ENCODE data around the gene NFIX. TPM values are rescaled to one million over a fixed set of nuclear protein-coding genes. Genes with fewer than 3 reads are reported as not detected.

Gene NFIX
- total and polyA plus RNA-seq, 9 of the 15 experiments (the other 6 are each of a cell fraction or from before 2014, with no cell fraction given), result 0.28 to 26.8 (median 5.4) TPM

DNA sequence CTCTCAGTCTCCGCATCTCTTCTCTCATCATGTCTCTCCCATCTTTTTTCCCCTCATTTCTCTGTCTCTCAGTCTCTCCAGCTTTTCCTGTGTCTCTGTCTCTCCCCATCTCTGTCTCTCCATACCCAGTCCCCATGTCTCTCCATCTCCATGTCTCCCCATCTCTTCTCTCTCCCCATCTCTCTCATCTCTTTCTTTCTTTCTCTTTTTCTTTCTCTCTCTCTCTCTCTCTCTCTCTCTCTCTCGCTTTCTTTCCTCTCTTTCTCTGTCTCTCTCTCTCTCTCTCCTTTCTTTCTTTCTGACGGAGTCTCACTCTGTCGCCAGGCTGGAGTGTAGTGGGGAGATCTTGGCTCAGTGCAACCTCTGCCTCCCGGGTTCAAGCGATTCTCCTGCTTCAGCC, 12.6 kb upstream of the NFIX start:
- ChIA-PET POLR2A (interaction anchor here (1.1 kb wide), 1 partner anchor 117 kb away, joined by 4 read pairs; no protein-coding TSS in a partner anchor), CTCF (ENCODE audit: low intra/inter-chr PET ratio) (interaction anchor here (1.2 to 2.2 kb wide), 3 partner anchors 52 to 112 kb away, joined by 3 to 10 read pairs (median 8); no protein-coding TSS in a partner anchor)
- Histone ChIP-seq H4K20me1 (replicated peaks; ENCODE audit: control insufficient read depth, insufficient read depth, low read length) (no peaks in the 10 kb centered on the region), H3K4me1 (replicated peaks in 1 of 2; ENCODE audit: control insufficient read depth in 2 of 2, insufficient read depth in 2 of 2, low read length in 2 of 2) (peaks cover 21 to 50% of the 10 kb centered on the region in 2 experiments; a peak in 4 of 5 replicates), H3K9me1 (ENCODE audit: control insufficient read depth, insufficient read depth, low read length) (no peaks in the 10 kb centered on the region), H3K79me2 (ENCODE audit: control insufficient read depth, insufficient read depth, low read length) (no peaks in the 10 kb centered on the region), H2AFZ (ENCODE audit: low read depth, low read length) (no peak overlapping the region), H3K9me3 (replicated peaks; ENCODE audit: control insufficient read depth, insufficient read depth, low read depth, low read length) (no peaks in the 10 kb centered on the region), H3K27me3 (ENCODE audit: control insufficient read depth in 2 of 2, insufficient read depth in 2 of 2, low read length in 2 of 2) (no peaks in the 10 kb centered on the region), H3K4me2 (ENCODE audit: insufficient read depth, low read length) (no peak overlapping the region), H3K36me3 (ENCODE audit: control insufficient read depth, insufficient read depth, low read length) (no peaks in the 10 kb centered on the region), H3K9ac (ENCODE audit: insufficient read depth in 1 of 2, low read depth in 2 of 2, low read length in 2 of 2) (no peak overlapping the region), H3K27ac (ENCODE audit: extremely low read depth, low read depth, low read length) (no peak overlapping the region), H3K4me3 (no peak overlapping the region)
- FAIRE-seq (no peak), DNase-seq (ENCODE audit: extremely low read depth in 1 of 4, low spot score in 3 of 4) (no peak), ATAC-seq (no peak)
- in situ Hi-C loops (cut with MboI), result no loop called here
- no TSS peak for BruUV-seq (replicated peaks)
- intact Hi-C loops (cut with micrococcal nuclease), result loop anchor here (1.0 kb wide), 2 partner anchors 52 to 79 kb away; no protein-coding TSS in a partner anchor
- 69% methylated on average over 3 of the region's 6 CpGs for WGBS (ENCODE audit: insufficient coverage, low coverage, missing lambda C conversion rate)
- TF ChIP-seq ZNF23 (CRISPR knock-in tag; IDR thresholded peaks at IDR 0.05) (no peak), SMARCA5 (IDR thresholded peaks at IDR 0.05) (no peak), HNRNPLL (IDR thresholded peaks at IDR 0.05; ENCODE audit: low read depth, low read length, poor library complexity, severe bottlenecking) (no peak), ZNF76 (CRISPR knock-in tag; IDR thresholded peaks at IDR 0.05; ENCODE audit: borderline replicate concordance) (no peak), ZNF3 (CRISPR knock-in tag; IDR thresholded peaks at IDR 0.05) (no peak), TCF7L2 (IDR thresholded peaks at IDR 0.05; ENCODE audit: low read depth, low read length) (no peak), OTX1 (CRISPR knock-in tag; IDR thresholded peaks at IDR 0.05) (peak; percentile 61; the same call in 1 of the 2 replicates), NFRKB (IDR thresholded peaks at IDR 0.05; ENCODE audit: low read depth) (0 out of 2 replicates have a peak, but pooled peaks have one; percentile 30), HDAC2 (IDR thresholded peaks at IDR 0.05) (peak; percentile 19; the same call in 1 of the 2 replicates), HBP1 (CRISPR knock-in tag; IDR thresholded peaks at IDR 0.05) (0 out of 2 replicates have a peak, but pooled peaks have one; percentile 70), ELF2 (CRISPR knock-in tag; IDR thresholded peaks at IDR 0.05) (no peak), ZNF239 (CRISPR knock-in tag; IDR thresholded peaks at IDR 0.05) (no peak)
